Fibroblast of lung (primary cell): ENCODE data around the gene ABCG8.
"Not testable (repeated sequence)": the region's sequence is repeated elsewhere in the genome, so short reads cannot be mapped to it uniquely, and the experiment has no call there.

Experiments used
- CTCF ChIP-seq, 2 donors: IDR thresholded peaks in 1 of 2; conservative IDR thresholded peaks in 1 of 2; 1 replicate in 1 of 2; 2 replicates in 1 of 2; pipeline ENCODE4 v1.5.1; 2011 to 2012; ENCODE audit warnings: low read length in 2 of 2, control low read depth in 1 of 2, inconsistent platforms in 1 of 2, low read depth in 1 of 2, mild to moderate bottlenecking in 1 of 2
- EZH2 ChIP-seq: IDR thresholded peaks from 2 replicates; pipeline ENCODE4 v1.5.1; 2012; ENCODE audit warnings: low read length, control low read depth, mild to moderate bottlenecking; ENCODE audit errors: missing control alignments

DNA sequence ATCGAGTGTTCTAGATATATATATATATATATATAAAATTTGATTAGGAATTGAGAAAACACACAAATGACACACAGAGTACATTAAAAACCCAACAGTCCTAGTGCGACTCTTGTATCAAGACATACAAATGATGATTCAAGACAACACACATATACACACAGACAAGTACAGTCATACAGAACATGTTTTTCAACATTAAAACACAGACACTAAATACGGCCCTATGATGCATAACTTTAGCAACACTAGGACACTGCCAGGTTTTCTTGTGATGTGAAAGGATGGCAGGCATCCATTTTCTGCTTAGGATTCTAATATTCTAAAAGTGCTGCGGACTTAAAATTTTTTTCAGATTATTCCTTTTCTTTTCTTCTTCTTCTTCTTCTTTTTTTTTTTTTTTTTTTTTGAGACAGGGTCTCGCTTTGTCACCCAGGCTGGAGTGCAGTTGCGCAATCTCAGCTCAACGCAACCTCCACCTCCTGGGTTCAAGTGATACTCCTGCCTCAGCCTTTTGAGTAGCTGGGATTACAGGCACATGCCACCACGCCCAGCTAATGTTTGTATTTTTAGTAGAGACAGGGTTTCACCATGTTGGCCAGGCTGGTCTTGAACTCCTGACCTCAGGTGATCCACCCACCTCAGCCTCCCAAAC is 72.5 kb downstream of the ABCG8 start:
- TF ChIP-seq CTCF (conservative IDR thresholded peaks at IDR 0.05 in 1 of 2, IDR thresholded peaks at IDR 0.05 in 1 of 2; ENCODE audit: low read depth in 1 of 2, low read length in 2 of 2); EZH2: not testable (repeated sequence)
